Stimulated activated naive CD4-positive, alpha-beta T cell treated with Interleukin-2 at 50 U/mL for 16 hours (primary cell): ENCODE data around the gene YBX3.

ENCODE experiments used
- DNase-seq: peaks from one replicate; lab custom pipeline; 2025; lab: John Stamatoyannopoulos, UW

The YBX3 gene

GRCh38 chr12:10669533-10669932, 53.6 kb downstream of the YBX3 start:
- DNase-seq = no peak

- no peak for DNase-seq
Measured at GRCh38 chr12:10668526-10668925, 54.6 kb downstream of the YBX3 start.

GRCh38 chr12:10667581-10667980, 55.5 kb downstream of the YBX3 start:
- DNase-seq = no peak

- no peak for DNase-seq
Measured at GRCh38 chr12:10664499-10664898, 58.6 kb downstream of the YBX3 start.

- no peak for DNase-seq
Measured at GRCh38 chr12:10663869-10664268, 59.3 kb downstream of the YBX3 start.

GRCh38 chr12:10661338-10661737, 61.8 kb downstream of the YBX3 start:
- no peak for DNase-seq

GRCh38 chr12:10654003-10654402, 69.1 kb downstream of the YBX3 start:
- DNase-seq = no peak

- no peak for DNase-seq
Measured at GRCh38 chr12:10652192-10652591, 70.9 kb downstream of the YBX3 start.
